Renal cortex interstitium (tissue), 11 donors: ENCODE measurements around the gene TEX13D. TPM values are rescaled to one million over a fixed set of nuclear protein-coding genes. Genes with fewer than 3 reads are reported as not detected.

Experiments
- DNase-seq, 11 donors: peaks; one replicate each; pipeline ENCODE4 v3.0.0-alpha.2; 2013; ENCODE audit warnings: low read depth in 9 of 11, low spot score in 4 of 11; ENCODE audit errors: extremely low read depth in 1 of 11
- polyA plus RNA-seq, 3 donors: library from polyadenylated mRNA; unstranded; fragments of 120-200 nt; gene quantifications; one replicate each; pipeline ENCODE4 v1.2.1, GENCODE V29; 2013; ENCODE audit not compliant: insufficient read length in 3 of 3

Gene TEX13D
- polyA plus RNA-seq, 3 donors, result not detected

- no peak for DNase-seq
Measured at GRCh38 chrX:124346117-124346876, 13.8 kb downstream of the TEX13D start, which contains the start of gene SH2D1A. Gene SH2D1A (plus strand): TSS chrX:124346563. CDS start chrX:124346643, 80 bp downstream.

GRCh38 chrX:124346877-124347241 is 14.4 kb downstream of the TEX13D start:
- no peak for DNase-seq

- no peak for DNase-seq
Measured at GRCh38 chrX:124347242-124347641, 14.8 kb downstream of the TEX13D start.

- DNase-seq, result no peak
Measured at GRCh38 chrX:124348182-124348581, 15.7 kb downstream of the TEX13D start.

- DNase-seq, result no peak
Measured at GRCh38 chrX:124348885-124349453, 16.5 kb downstream of the TEX13D start.

- no peak for DNase-seq
Measured at GRCh38 chrX:124354648-124355047, 22.2 kb downstream of the TEX13D start.

GRCh38 chrX:124358800-124359383 is 26.4 kb downstream of the TEX13D start:
- no peak for DNase-seq

- no peak for DNase-seq
Measured at GRCh38 chrX:124362072-124362471, 29.6 kb downstream of the TEX13D start.

- no peak for DNase-seq
Measured at GRCh38 chrX:124362761-124363160, 30.3 kb downstream of the TEX13D start.

GRCh38 chrX:124369722-124370121 is 37.3 kb downstream of the TEX13D start:
- no peak for DNase-seq

GRCh38 chrX:124373348-124373747 is 40.9 kb downstream of the TEX13D start:
- no peak for DNase-seq

GRCh38 chrX:124378643-124379042 is 46.2 kb downstream of the TEX13D start:
- no peak for DNase-seq

GRCh38 chrX:124383354-124383753 is 50.9 kb downstream of the TEX13D start:
- DNase-seq, result no peak

- no peak for DNase-seq
Measured at GRCh38 chrX:124386401-124386800, 53.9 kb downstream of the TEX13D start.

Other genes with a start within 250 kb of the TEX13D start
- under 1 TPM; 0.10 to 0.14 (median 0.11) TPM for gene SH2D1A, start 13.9 kb downstream of the TEX13D start, polyA plus RNA-seq